ENCODE measurements around the gene MINDY3.

Gene MINDY3

DNA sequence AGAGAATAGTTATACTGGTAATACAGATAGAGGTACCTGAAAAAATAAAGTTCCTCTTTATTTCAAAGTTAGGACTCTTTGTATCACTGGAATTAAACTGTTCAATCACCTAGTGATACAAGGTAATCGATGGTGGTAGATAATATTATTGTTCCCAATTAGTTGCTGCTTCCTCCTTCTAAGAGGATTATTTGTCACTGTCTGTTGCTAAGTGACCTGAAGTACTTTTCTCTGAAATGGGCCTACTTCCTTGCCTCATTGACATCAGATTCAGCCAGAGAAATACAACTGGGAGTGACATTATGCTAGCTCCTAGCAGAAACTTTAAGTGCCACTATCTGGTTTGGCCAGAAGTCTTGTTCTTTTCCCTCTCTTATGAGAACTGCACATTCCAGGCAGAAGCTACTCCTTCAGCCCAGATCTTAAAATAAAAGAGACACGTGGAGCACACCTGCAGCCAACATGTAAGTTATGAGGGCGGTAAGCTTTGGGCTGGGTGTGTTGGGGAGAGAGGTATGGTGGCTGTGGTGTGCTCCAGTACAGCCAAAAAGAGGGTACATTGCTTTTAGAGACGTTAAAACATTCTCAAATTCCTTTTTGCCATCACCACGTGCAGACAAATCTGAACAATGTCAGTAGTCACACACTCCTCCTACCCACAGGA lies 54.8 kb downstream of the MINDY3 start:
- no peak for DNase-seq (ENCODE audit: low spot score)

DNA sequence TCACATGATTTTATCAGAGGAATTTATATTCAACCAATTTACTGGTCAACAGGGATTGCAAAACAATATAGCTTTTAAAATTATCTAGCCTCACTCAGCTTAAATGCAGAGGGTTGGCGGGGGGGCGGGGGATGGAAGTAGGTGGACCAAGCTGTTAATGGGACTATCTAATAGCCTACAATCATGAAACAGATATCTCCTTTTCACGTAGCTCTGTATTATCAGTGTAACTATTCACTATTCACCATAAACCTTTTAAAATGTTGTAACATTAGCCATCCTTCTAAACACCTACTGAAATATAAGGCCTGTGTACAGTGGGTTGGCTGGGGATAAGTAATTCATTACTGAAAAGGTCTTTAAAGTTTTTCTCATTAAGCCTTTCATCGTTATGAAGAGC lies 56.2 kb downstream of the MINDY3 start:
- no peak for DNase-seq (ENCODE audit: low spot score)

DNA sequence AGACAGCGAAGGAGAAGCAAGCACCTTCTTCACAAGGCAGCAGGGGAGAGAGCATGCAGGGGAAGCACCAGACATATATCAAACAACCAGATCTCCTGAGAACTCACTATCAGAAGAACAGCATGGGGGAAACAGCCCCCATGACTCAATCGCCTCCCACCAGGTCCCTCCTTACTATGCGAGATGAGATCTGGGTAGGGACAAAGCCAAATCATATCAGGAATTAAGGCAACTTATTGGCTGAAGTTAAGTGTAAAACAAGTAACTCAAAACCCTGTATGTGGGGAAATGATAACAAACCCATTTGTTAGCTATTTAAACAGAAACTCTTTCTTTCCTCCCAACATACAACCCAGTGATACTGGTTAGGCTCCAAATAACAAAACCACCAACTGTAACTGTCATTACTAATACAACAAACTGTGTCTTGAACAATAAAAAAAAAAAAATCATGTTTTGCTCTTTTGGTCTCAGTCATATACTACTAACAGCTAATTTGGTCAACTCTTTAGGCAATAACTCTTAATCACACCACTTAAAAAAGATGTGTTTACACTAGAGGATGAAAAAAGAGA lies 57.8 kb downstream of the MINDY3 start:
- DNase-seq (ENCODE audit: low spot score) = peak; percentile 3

DNA sequence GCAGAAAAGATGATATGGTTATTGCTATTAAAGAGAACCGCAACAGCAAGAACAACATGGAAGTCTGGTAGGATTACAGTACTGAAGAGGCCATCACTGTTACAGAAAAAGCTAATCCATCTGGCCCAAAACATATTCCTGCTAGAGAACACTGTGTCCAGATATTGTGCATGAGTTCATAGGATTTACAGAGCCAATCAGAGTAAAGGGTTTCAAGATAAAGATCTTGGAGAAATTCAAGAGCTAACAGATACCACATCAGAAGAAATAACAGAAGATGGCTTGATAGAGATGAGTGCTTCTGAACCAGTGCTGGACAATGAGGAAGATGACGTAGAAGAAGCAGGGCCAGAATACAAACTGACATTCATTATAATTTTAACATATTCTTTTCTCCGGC lies 58.7 kb downstream of the MINDY3 start:
- no peak for DNase-seq (ENCODE audit: low spot score)

GRCh38 chr10:15801147-15801546 lies 59.2 kb downstream of the MINDY3 start:
- DNase-seq (ENCODE audit: low spot score) = no peak

DNA sequence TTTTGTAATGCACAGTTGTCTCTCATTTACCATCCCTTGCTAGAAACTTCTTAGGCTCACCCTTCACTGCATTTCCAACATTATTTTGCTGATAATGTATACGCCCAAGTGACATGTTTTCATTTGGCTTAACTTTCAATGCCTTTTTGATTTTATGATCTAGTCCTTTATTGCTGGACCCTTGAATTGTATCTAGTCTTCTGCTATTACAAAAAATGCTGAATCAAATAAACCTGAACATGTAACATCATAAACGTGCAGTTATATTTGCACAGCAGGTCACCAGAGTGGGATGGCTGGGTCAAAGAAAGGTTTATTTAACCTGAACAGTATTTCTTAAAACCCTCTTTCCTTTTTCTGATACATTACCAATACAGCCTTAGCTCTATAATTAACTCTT lies 63.0 kb downstream of the MINDY3 start:
- DNase-seq (ENCODE audit: low spot score) = no peak

DNA sequence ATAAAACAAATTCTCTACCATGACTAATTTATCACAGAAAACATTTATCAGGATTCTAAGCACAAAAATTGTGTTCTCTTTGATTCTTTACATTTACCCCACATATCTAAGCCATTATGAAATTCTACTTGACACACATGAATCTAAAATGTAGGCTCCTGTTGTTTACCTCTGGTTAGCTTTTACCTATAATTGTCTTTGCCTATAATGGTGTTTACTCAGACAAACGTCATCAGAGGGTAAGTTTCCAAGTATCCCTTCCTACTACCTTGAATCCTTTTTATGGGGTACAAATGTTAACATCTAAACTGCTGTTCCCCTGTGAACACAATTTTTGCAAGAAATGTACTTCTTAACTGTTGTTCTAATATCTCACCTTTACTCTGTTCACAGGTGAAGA lies 63.5 kb downstream of the MINDY3 start:
- no peak for DNase-seq (ENCODE audit: low spot score)

DNA sequence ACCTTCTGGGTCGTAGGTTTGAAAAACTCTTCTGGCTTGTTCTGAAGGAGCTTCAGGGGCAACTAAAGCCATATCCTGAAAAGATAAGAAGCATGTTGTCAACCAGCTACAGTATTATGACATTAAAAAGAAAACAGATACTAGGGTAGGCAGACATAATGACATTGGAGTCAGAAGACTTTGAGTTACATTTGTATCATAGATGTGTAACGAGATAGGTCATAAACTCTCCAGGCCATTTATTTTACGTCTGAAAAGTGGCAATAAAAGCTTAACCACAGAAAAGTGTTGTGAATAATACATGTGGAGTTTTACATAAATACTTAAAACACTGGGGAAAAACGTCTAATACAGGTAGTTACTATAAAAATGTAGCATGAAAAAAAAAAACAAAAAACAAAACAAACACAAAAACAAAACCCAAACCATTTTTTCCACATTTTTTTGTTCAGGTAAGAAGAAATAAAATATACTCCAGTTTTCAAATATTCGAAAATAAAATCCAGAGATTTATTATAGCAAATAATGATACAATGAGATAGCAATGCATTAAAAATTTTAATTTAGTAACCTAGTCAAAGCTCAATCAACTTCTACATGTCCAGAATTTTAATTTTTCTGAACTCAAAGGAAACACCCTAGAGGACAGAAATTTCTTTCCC lies 64.1 kb downstream of the MINDY3 start:
- no peak for DNase-seq (ENCODE audit: low spot score)

DNA sequence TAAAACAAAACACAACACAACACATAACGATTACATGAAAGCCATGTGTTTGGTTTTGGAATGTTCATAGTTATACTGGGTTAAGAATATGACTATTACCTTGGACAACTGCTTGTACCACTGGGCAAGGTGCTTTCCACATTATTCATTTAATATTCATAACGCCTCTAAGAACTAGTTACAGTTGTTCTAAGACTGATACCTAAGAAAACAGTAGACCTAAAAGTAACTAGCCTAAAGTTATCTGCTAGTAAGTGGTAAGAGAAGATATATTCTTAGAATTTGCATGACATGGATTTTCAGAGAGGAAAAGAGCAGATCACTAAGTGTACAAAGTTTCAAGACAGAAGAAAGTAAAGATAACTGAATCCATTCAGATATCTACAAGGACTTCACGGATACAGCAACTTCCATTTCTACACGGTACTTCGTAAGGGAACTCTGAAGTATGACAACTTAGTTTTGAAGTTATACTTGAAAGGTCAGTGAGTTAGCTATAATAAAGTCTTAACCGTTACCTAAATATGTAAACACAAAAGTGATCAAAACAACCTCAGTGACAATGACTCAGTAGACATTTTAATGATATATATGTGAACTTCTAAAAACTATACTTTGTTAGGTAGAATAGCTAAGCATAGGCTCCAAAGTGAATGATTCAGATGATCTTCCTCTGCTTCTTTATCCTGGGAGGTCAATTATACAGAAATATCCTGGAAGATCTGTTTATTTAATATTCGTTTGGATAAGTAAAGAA lies 65.1 kb downstream of the MINDY3 start:
- DNase-seq (ENCODE audit: low spot score) = no peak

DNA sequence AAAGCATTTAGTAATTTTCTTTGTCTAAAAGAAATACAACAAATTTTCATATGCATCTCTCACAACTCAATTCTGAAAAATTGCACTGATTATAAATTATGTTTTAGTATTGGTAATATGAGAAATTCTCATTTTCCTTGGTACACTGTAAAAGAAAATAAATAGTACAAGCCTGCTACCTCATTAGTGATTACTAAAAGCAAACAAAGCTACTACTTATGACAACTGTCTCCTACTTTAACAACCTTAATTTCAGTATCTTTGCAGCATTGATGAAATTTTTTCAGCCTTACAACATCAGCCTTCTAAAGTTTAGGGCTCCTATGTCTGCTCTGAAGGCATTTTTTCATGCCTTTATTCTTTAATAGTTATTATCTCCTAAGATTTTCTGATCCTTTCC lies 65.7 kb downstream of the MINDY3 start:
- no peak for DNase-seq (ENCODE audit: low spot score)

- DNase-seq (ENCODE audit: low spot score) = no peak
Observed at GRCh38 chr10:15793664-15794063, 66.6 kb downstream of the MINDY3 start.

GRCh38 chr10:15792777-15793176 lies 67.5 kb downstream of the MINDY3 start:
- DNase-seq (ENCODE audit: low spot score) = no peak

- DNase-seq (ENCODE audit: low spot score) = peak; percentile 49
Observed at GRCh38 chr10:15791816-15792524, 68.3 kb downstream of the MINDY3 start.

GRCh38 chr10:15789793-15790525 lies 70.3 kb downstream of the MINDY3 start:
- peak; percentile 73 for DNase-seq (ENCODE audit: low spot score)

- no peak for DNase-seq (ENCODE audit: low spot score)
Observed at GRCh38 chr10:15787426-15787825, 72.9 kb downstream of the MINDY3 start.

DNA sequence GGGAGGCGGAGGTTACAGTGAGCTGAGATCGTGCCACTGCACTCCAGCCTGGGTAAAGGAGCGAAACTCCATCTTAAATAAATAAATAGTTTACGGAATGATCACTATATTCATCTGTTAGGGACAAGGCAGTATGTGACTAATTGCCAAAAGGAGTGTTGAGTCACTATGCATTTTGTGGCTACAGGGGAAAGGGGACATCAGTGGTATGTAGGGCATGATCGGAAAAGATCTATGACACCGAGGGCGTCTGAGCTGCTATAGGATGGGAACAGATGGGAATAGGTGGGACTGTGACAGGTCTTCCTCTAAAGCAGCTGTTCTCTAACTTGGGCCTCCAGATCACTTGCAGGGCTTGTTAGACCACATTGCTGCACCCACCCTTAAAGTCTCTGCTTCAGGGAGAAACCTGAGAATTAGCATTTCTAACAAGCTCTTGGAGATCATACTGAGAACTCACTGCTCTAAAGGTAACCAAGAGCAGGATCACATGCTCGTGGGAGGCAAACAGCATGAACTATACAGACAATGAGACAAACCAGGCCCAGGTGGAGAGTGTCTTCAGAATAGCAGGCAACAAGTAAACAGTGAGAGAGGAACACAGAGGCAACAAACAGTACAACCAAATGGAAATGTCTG lies 75.5 kb downstream of the MINDY3 start:
- no peak for DNase-seq (ENCODE audit: low spot score)

DNA sequence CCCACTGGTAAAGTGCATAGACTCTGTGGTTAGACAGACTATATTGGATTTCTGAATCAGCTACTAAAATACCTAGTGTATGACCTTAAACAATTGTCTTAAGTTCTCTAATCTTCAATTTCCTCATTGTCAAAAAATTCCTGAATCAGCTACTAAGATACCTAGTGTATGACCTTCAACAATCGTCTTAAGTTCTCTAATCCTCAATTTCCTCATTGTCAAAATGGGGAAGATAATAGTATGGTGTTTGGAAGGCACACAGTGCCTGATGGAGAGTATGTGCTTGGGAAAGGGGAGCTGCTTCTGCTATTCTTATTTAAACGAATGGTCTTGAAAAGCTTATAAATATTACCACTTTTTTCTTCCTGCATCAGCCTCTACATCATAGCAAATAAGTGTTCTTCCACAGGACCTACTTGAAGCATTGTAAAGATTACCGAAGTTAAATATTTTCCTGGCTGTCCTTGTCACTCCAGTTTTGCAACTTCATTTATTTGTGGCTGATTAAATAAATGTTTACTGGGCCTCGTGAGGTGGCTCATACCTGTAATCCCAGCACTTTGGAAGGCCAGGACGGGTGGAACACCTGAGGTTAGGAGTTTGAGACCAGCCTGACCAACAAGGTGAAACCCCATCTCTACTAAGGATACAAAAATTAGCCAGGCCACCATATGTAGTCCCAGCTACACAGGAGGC lies 76.2 kb downstream of the MINDY3 start:
- no peak for DNase-seq (ENCODE audit: low spot score)

DNA sequence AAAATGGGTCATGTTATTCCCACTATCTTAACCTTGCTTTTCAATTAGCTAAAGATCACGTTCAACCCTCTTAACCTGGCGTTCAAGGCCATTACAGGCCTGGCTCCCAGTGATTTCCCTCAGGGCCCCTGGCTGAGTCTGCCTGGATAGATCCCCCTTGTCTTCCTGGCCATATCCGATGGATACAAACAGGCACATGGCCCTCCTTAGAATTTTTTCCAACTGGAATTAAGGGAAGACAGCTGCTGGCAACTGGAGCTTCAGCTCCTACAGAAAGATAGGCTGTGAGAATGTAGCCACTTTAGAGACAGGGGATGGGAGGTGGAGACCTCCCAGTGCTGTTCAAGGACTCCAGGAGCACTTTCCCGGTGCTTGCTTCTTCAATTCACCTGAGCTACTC lies 77.5 kb downstream of the MINDY3 start:
- no peak for DNase-seq (ENCODE audit: low spot score)

- DNase-seq (ENCODE audit: low spot score) = no peak
Observed at GRCh38 chr10:15781381-15781960, 78.8 kb downstream of the MINDY3 start.
